Keratinocyte (primary cell): Measurements from ENCODE around the gene CENPA.

Experiments
- EZH2 ChIP-seq: IDR thresholded peaks from one replicate; pipeline ENCODE4 v1.6.1; 2012; ENCODE audit warnings: inconsistent platforms, mild to moderate bottlenecking, low read length, moderate library complexity
- TF ChIP-seq, protein P1 (sequence below), 3 experiments: IDR thresholded peaks in 1 of 3; conservative IDR thresholded peaks in 1 of 3; optimal IDR thresholded peaks in 1 of 3; 2 replicates in 2 of 3; 3 replicates in 1 of 3; pipeline versions ENCODE3 to v1.5.1; 2011; ENCODE audit warnings: low read length in 3 of 3, mild to moderate bottlenecking in 3 of 3, moderate library complexity in 2 of 3, control low read depth in 1 of 3, inconsistent platforms in 1 of 3; ENCODE audit not compliant: insufficient read depth in 2 of 3; ENCODE audit errors: extremely low read depth in 1 of 3

DNA sequence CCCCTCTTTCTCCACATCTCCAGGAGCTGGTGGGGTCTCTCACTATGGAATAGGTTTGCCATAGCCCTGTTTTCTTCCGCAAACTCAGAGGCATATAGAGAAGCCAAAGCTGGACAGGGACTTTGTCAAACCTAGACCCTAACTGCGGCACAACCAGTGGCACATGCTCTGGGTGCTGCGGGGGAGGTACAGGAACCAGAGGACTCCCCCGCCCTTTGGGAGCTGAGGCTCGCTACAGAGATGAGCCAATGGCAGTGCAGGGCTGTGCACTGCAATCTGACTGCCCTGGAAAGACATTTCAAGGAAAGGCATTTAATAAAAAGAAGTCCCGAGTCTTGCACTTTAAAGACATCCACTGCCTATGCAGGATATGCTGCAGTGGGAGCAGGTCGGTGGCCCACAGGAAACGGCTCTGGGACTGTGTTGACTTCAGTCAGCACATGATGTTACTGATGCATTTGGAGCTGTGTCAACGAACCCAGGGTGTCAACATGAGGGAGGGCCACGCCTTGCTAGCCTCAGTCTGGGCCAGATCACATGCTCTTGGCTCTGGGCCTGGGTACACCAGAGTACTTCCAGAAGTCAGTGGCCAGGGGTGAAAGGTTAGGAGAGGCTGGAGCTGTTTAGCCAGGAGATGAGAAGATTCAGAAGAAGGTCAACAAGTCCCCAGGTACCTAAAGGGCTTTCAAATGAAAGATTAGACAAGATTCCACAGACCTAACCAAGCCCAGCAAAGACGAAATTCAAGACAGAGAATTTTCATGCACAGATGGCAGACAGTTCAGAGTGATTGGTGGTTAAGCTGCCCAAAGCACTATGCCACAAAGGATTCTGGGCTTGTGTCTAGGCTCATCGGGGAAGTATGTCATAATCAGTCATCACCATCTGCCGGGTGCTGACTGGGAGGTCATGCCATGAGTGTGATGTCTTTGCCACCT lies 13.5 kb upstream of the CENPA start:
- TF ChIP-seq, protein P1, sequence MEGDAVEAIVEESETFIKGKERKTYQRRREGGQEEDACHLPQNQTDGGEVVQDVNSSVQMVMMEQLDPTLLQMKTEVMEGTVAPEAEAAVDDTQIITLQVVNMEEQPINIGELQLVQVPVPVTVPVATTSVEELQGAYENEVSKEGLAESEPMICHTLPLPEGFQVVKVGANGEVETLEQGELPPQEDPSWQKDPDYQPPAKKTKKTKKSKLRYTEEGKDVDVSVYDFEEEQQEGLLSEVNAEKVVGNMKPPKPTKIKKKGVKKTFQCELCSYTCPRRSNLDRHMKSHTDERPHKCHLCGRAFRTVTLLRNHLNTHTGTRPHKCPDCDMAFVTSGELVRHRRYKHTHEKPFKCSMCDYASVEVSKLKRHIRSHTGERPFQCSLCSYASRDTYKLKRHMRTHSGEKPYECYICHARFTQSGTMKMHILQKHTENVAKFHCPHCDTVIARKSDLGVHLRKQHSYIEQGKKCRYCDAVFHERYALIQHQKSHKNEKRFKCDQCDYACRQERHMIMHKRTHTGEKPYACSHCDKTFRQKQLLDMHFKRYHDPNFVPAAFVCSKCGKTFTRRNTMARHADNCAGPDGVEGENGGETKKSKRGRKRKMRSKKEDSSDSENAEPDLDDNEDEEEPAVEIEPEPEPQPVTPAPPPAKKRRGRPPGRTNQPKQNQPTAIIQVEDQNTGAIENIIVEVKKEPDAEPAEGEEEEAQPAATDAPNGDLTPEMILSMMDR (optimal IDR thresholded peaks at IDR 0.05 in 1 of 3, IDR thresholded peaks at IDR 0.05 in 1 of 3, conservative IDR thresholded peaks at IDR 0.05 in 1 of 3; ENCODE audit: extremely low read depth in 1 of 3, insufficient read depth in 2 of 3, low read length in 3 of 3): no peak
- TF ChIP-seq EZH2: no peak
